OCI-LY1 (cell line): ENCODE data around the gene CACHD1.

Experiments
- H2AFZ ChIP-seq: fragments of 200-600 bp; sonication (generic), shearing (Covaris generic); 2 replicates; pipeline ENCODE4 v1.6.0; 2014; ENCODE audit warnings: antibody characterized with exemption, mild to moderate bottlenecking, low read length
- H3F3A ChIP-seq: fragments of 200-600 bp; sonication (generic), shearing (Covaris generic); 2 replicates; pipeline ENCODE4 v1.6.0; 2014; ENCODE audit warnings: mild to moderate bottlenecking, antibody characterized with exemption, low read length, moderate library complexity; ENCODE audit not compliant: insufficient read depth
- H3K27ac ChIP-seq: fragments of 200-600 bp; sonication (generic); 2 replicates; pipeline ENCODE4 v1.5.1; 2014; ENCODE audit warnings: low read length, mixed run types, mild to moderate bottlenecking, low read depth; ENCODE audit not compliant: poor library complexity, severe bottlenecking
- H3K27me3 ChIP-seq: fragments of 200-600 bp; sonication (generic); 2 replicates; pipeline ENCODE4 v1.6.0; 2014; ENCODE audit warnings: antibody characterized with exemption, mild to moderate bottlenecking, low read length, moderate library complexity; ENCODE audit not compliant: insufficient read depth
- H3K36me3 ChIP-seq: fragments of 200-600 bp; sonication (generic); 2 replicates; pipeline ENCODE4 v1.6.1; 2014; ENCODE audit warnings: mild to moderate bottlenecking, antibody characterized with exemption, low read length, moderate library complexity, mixed read lengths; ENCODE audit not compliant: insufficient read depth
- H3K4me1 ChIP-seq: fragments of 200-600 bp; sonication (generic); 2 replicates; pipeline ENCODE4 v1.5.1; 2014; ENCODE audit warnings: mild to moderate bottlenecking, low read length, moderate library complexity; ENCODE audit not compliant: insufficient read depth, severe bottlenecking
- H3K4me2 ChIP-seq: fragments of 200-600 bp; sonication (generic), shearing (Covaris generic); 2 replicates; pipeline ENCODE4 v1.6.1; 2014; ENCODE audit warnings: low read length
- H3K4me3 ChIP-seq: fragments of 200-600 bp; sonication (generic); 2 replicates; pipeline ENCODE4 v1.5.1; 2014; ENCODE audit warnings: low read length, low read depth, mild to moderate bottlenecking, mixed read lengths; ENCODE audit not compliant: poor library complexity, severe bottlenecking
- H3K79me2 ChIP-seq: fragments of 200-600 bp; shearing (Covaris generic); 2 replicates; pipeline ENCODE4 v1.6.1; 2016; ENCODE audit warnings: mixed run types, low read length, mixed read lengths; ENCODE audit not compliant: insufficient read depth
- H3K9ac ChIP-seq: fragments of 200-600 bp; sonication (generic), shearing (Covaris generic); 2 replicates; pipeline ENCODE4 v1.6.1; 2014; ENCODE audit warnings: mild to moderate bottlenecking, low read length, mixed read lengths
- H3K9me2 ChIP-seq: fragments of 200-600 bp; sonication (generic), shearing (Covaris generic); 2 replicates; pipeline ENCODE4 v1.6.1; 2014; ENCODE audit warnings: low read depth, mild to moderate bottlenecking, low read length, mixed read lengths
- H3K9me3 ChIP-seq: fragments of 200-600 bp; shearing (Covaris generic); 2 replicates; pipeline ENCODE4 v1.6.1; 2014; ENCODE audit warnings: low read length, mixed read lengths
- H4K20me1 ChIP-seq: fragments of 200-600 bp; sonication (generic), shearing (Covaris generic); 2 replicates; pipeline ENCODE4 v1.6.0; 2016; ENCODE audit warnings: mild to moderate bottlenecking, low read length; ENCODE audit not compliant: insufficient read depth
- CTCF ChIP-seq: fragments of 200-600 bp; sonication (generic), shearing (Covaris generic); IDR thresholded peaks from 2 replicates; pipeline ENCODE4 v1.5.1; 2017; ENCODE audit warnings: mild to moderate bottlenecking, antibody characterized with exemption, low read length, moderate library complexity, mixed read lengths
- EZH2 ChIP-seq: fragments of 200-600 bp; sonication (generic), shearing (Covaris generic); IDR thresholded peaks from 2 replicates; pipeline ENCODE4 v1.8.0; 2017; ENCODE audit warnings: borderline replicate concordance, mixed run types, mild to moderate bottlenecking, antibody characterized with exemption, low read length, moderate library complexity, mixed read lengths

CACHD1 gene

GRCh38 chr1:64653466-64653865, 183.5 kb downstream of the CACHD1 start:
- Histone ChIP-seq H4K20me1 (no peaks in the 10 kb centered on the region), H3K9me2 (no peaks in the 10 kb centered on the region), H3K27ac (no peak overlapping the region), H3K79me2 (no peaks in the 10 kb centered on the region), H3K4me2 (no peak overlapping the region), H3K4me1 (no peaks in the 10 kb centered on the region), H3K4me3 (no peak overlapping the region), H3K36me3 (no peaks in the 10 kb centered on the region), H3K9me3 (no peaks in the 10 kb centered on the region), H2AFZ (no peak overlapping the region), H3K9ac (no peak overlapping the region), H3K27me3 (no peaks in the 10 kb centered on the region), H3F3A (no peaks in the 10 kb centered on the region)
- TF ChIP-seq EZH2 (no peak), CTCF (no peak)

GRCh38 chr1:64654519-64655341, 184.8 kb downstream of the CACHD1 start:
- no peaks in the 10 kb centered on the region for H3K4me1 ChIP-seq
- H3K9me3 ChIP-seq = no peaks in the 10 kb centered on the region
- H3K79me2 ChIP-seq = no peaks in the 10 kb centered on the region
- no peak overlapping the region for H3K9ac ChIP-seq
- no peak for TF ChIP-seq EZH2
- TF ChIP-seq CTCF = no peak
- no peaks in the 10 kb centered on the region for H3K36me3 ChIP-seq
- no peaks in the 10 kb centered on the region for H4K20me1 ChIP-seq
- no peaks in the 10 kb centered on the region for H3K27me3 ChIP-seq
- no peaks in the 10 kb centered on the region for H3K9me2 ChIP-seq
- H3K4me3 ChIP-seq = no peak overlapping the region
- H3K4me2 ChIP-seq = no peak overlapping the region
- H3K27ac ChIP-seq = no peak overlapping the region
- H2AFZ ChIP-seq = no peak overlapping the region
- H3F3A ChIP-seq = no peaks in the 10 kb centered on the region

- H3K9ac ChIP-seq = no peak overlapping the region
- no peaks in the 10 kb centered on the region for H3K9me2 ChIP-seq
- no peaks in the 10 kb centered on the region for H3K36me3 ChIP-seq
- no peaks in the 10 kb centered on the region for H4K20me1 ChIP-seq
- H3K9me3 ChIP-seq = no peaks in the 10 kb centered on the region
- H2AFZ ChIP-seq = no peak overlapping the region
- H3K79me2 ChIP-seq = no peaks in the 10 kb centered on the region
- TF ChIP-seq EZH2 = no peak
- no peak for TF ChIP-seq CTCF
- no peaks in the 10 kb centered on the region for H3K27me3 ChIP-seq
- no peak overlapping the region for H3K4me2 ChIP-seq
- no peak overlapping the region for H3K27ac ChIP-seq
- H3F3A ChIP-seq = no peaks in the 10 kb centered on the region
- no peaks in the 10 kb centered on the region for H3K4me1 ChIP-seq
- no peak overlapping the region for H3K4me3 ChIP-seq
Observed at GRCh38 chr1:64655861-64656260, 185.9 kb downstream of the CACHD1 start.
